ENCODE data around the gene ABHD12.
A peak's percentile ranks its signal among the peaks of the same experiment; 100 is the strongest.

ABHD12 gene

GRCh38 chr20:25380945-25381614 lies 9.6 kb downstream of the ABHD12 start:
- DNase-seq (ENCODE audit: low read depth): no peak

- DNase-seq (ENCODE audit: low read depth): peak; percentile 21
Observed at GRCh38 chr20:25378884-25379733, 11.5 kb downstream of the ABHD12 start.

- DNase-seq (ENCODE audit: low read depth): no peak
Observed at GRCh38 chr20:25378189-25378883, 12.3 kb downstream of the ABHD12 start.

GRCh38 chr20:25376886-25377285 lies 13.7 kb downstream of the ABHD12 start:
- DNase-seq (ENCODE audit: low read depth): no peak

GRCh38 chr20:25376236-25376635 lies 14.4 kb downstream of the ABHD12 start:
- no peak for DNase-seq (ENCODE audit: low read depth)

GRCh38 chr20:25374842-25375241 lies 15.8 kb downstream of the ABHD12 start:
- no peak for DNase-seq (ENCODE audit: low read depth)

GRCh38 chr20:25372584-25373336 lies 17.9 kb downstream of the ABHD12 start:
- peak; percentile 90 for DNase-seq (ENCODE audit: low read depth)

- no peak for DNase-seq (ENCODE audit: low read depth)
Observed at GRCh38 chr20:25369971-25370370, 20.7 kb downstream of the ABHD12 start.

GRCh38 chr20:25369529-25369928 lies 21.1 kb downstream of the ABHD12 start:
- DNase-seq (ENCODE audit: low read depth): no peak

GRCh38 chr20:25368976-25369375 lies 21.7 kb downstream of the ABHD12 start:
- no peak for DNase-seq (ENCODE audit: low read depth)

GRCh38 chr20:25368526-25368925 lies 22.1 kb downstream of the ABHD12 start:
- DNase-seq (ENCODE audit: low read depth): no peak

GRCh38 chr20:25364879-25365699 lies 25.5 kb downstream of the ABHD12 start:
- DNase-seq (ENCODE audit: low read depth): no peak

- DNase-seq (ENCODE audit: low read depth): no peak
Observed at GRCh38 chr20:25364180-25364788, 26.4 kb downstream of the ABHD12 start.

- DNase-seq (ENCODE audit: low read depth): no peak
Observed at GRCh38 chr20:25361287-25361683, 29.4 kb downstream of the ABHD12 start.

GRCh38 chr20:25360631-25361286 lies 29.9 kb downstream of the ABHD12 start:
- no peak for DNase-seq (ENCODE audit: low read depth)

GRCh38 chr20:25356271-25356933 lies 34.2 kb downstream of the ABHD12 start:
- DNase-seq (ENCODE audit: low read depth): no peak

- no peak for DNase-seq (ENCODE audit: low read depth)
Observed at GRCh38 chr20:25355866-25356265, 34.8 kb downstream of the ABHD12 start.

GRCh38 chr20:25355011-25355595 lies 35.5 kb downstream of the ABHD12 start:
- DNase-seq (ENCODE audit: low read depth): no peak

Measured in fibroblast of gingiva (primary cell).